Activated naive CD8-positive, alpha-beta T cell treated with anti-CD3 and anti-CD28 coated beads, Interleukin-2, amount 50 U/mL, for 24 hours (primary cell): ENCODE measurements around the gene THAP7.
"Not testable (repeated sequence)": the region's sequence is repeated elsewhere in the genome, so short reads cannot be mapped to it uniquely, and the experiment has no call there.

ENCODE experiments used
- ATAC-seq: fragments of 150-1000 bp; cut with Tn5 transposase; one replicate; pipeline ENCODE4 v1.10.0; 2021
- DNase-seq: peaks from one replicate; pipeline ENCODE4 v3.0.0; 2021
- H3K27ac Mint-ChIP-seq: one replicate; pipeline ENCODE4 v1.8.0; 2021; ENCODE audit warnings: mild to moderate bottlenecking, mixed read lengths
- H3K27me3 Mint-ChIP-seq: one replicate; pipeline ENCODE4 v1.8.0; 2021; ENCODE audit warnings: mixed read lengths
- H3K36me3 Mint-ChIP-seq: one replicate; pipeline ENCODE4 v1.8.0; 2021; ENCODE audit warnings: low read depth, mixed read lengths
- H3K4me1 Mint-ChIP-seq: one replicate; pipeline ENCODE4 v1.8.0; 2021; ENCODE audit warnings: mixed read lengths
- H3K4me3 Mint-ChIP-seq: one replicate; pipeline ENCODE4 v1.8.0; 2021; ENCODE audit warnings: mild to moderate bottlenecking, moderate library complexity, mixed read lengths
- H3K9me3 Mint-ChIP-seq: one replicate; pipeline ENCODE4 v1.8.0; 2021; ENCODE audit warnings: mixed read lengths

The THAP7 gene

GRCh38 chr22:20973634-20974286 is 28.2 kb downstream of the THAP7 start:
- Mint-ChIP-seq H3K4me3 (no peak overlapping the region), H3K36me3 (no peaks in the 10 kb centered on the region), H3K27ac (no peak overlapping the region), H3K9me3 (peaks cover 4% of the 10 kb centered on the region), H3K27me3 (no peaks in the 10 kb centered on the region), H3K4me1 (no peaks in the 10 kb centered on the region)
- ATAC-seq (no peak), DNase-seq (no peak)

- Mint-ChIP-seq H3K4me1 (no peaks in the 10 kb centered on the region), H3K27ac (no peak overlapping the region), H3K9me3 (no peaks in the 10 kb centered on the region), H3K27me3 (no peaks in the 10 kb centered on the region), H3K36me3 (no peaks in the 10 kb centered on the region), H3K4me3 (no peak overlapping the region)
- ATAC-seq (no peak), DNase-seq (no peak)
These were observed 28.9 kb downstream of the THAP7 start for GRCh38 chr22:20972933-20973577.

GRCh38 chr22:20972014-20972694 is 29.8 kb downstream of the THAP7 start:
- ATAC-seq, H3K4me3 Mint-ChIP-seq, DNase-seq, H3K27ac Mint-ChIP-seq, H3K27me3 Mint-ChIP-seq, H3K9me3 Mint-ChIP-seq, H3K4me1 Mint-ChIP-seq, H3K36me3 Mint-ChIP-seq: not testable (repeated sequence)

- Mint-ChIP-seq H3K4me1 (no peaks in the 10 kb centered on the region), H3K36me3 (no peaks in the 10 kb centered on the region), H3K27ac (no peak overlapping the region), H3K4me3 (no peak overlapping the region), H3K27me3 (no peaks in the 10 kb centered on the region), H3K9me3 (no peaks in the 10 kb centered on the region)
- no peak for ATAC-seq
- DNase-seq: no peak
These were observed 30.8 kb downstream of the THAP7 start for GRCh38 chr22:20970939-20971657.

GRCh38 chr22:20968281-20968977 is 33.5 kb downstream of the THAP7 start:
- DNase-seq (no peak), ATAC-seq (no peak)
- Mint-ChIP-seq H3K9me3 (no peaks in the 10 kb centered on the region), H3K4me1 (peaks cover 10% of the 10 kb centered on the region), H3K27me3 (peaks cover 11% of the 10 kb centered on the region), H3K36me3 (no peaks in the 10 kb centered on the region), H3K4me3 (no peak overlapping the region), H3K27ac (no peak overlapping the region)

DNA sequence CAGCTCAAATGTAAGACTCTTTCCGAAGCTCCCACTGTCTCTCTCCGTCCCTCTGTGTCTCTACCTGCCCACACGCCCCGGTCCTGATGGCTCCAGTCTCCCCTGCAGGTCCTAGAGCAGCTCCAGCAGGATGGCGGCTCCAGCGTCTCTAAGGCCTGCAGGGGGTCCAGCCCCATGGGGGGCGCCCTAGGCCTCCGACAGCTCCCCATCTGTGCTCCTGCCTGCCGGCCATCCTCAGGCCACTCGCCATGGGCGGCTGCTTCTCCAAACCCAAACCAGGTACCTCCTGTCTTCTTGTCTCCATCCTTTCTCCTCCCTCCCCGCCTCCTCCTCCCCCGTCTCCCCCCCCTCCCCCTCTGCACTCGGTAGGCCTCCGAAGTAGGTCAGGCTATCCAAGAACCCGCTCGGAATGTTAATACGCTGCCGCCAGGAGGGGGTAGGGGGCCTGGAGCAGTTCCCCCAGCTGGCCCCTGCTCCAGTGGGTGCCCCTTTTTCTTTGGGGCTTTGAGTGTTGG is 34.2 kb downstream of the THAP7 start:
- Mint-ChIP-seq H3K4me3 (no peak overlapping the region), H3K27me3 (peaks cover 18% of the 10 kb centered on the region), H3K4me1 (peaks cover 10% of the 10 kb centered on the region), H3K27ac (no peak overlapping the region), H3K36me3 (no peaks in the 10 kb centered on the region), H3K9me3 (no peaks in the 10 kb centered on the region)
- DNase-seq (no peak), ATAC-seq (no peak)

DNA sequence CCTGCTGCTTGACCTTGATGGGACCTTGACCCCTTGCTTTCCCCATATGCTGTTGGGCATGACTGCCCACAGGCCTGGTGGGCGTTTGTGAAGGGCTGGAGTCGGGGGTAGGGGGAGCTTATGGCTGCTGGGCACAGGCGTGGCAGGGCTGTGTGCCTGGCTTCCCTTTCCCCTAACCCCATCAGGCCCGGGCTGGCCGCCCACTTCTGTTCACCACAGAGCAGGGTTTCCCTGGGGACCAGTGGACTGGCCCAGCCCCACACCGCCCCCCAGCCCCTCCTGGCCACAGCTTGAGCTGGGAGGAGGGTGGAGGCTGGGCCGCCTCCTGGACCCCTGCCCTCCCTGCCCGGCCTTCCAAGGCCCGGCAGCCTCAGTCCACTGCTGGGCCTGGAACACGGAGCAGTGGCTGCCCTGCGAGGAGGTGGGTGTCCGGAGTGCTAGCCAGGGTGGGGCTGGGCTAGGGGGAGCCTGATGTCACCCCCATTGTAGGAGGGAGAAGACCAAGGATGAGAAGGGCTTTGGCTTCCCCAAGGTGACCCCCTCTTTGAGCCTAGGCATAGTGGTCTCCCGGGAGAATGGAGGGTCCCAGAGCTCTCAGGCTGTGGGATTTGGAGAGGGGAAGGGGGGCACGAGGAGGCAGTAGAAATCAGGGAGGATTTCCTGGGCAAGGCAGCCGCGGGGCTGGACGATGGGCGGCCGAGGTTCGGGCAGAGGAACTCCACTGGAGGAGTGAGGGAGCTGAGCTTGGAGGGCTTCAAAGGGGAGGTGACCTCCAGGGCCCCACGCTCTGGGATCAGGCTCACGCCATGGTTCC is 34.8 kb downstream of the THAP7 start, which contains the start of gene AIFM3:
AIFM3 (plus strand) TSS at position 373 of the 814 bp plus-strand sequence. CDS start 690 bp downstream, outside the sequence.
- DNase-seq: no peak
- Mint-ChIP-seq H3K36me3 (no peaks in the 10 kb centered on the region), H3K27ac (no peak within 1 kb of the TSS), H3K9me3 (no peaks in the 10 kb centered on the region), H3K4me1 (peaks cover 10% of the 10 kb centered on the region), H3K4me3 (no peak within 1 kb of the TSS), H3K27me3 (peaks cover 18% of the 10 kb centered on the region)
- ATAC-seq: no peak

DNA sequence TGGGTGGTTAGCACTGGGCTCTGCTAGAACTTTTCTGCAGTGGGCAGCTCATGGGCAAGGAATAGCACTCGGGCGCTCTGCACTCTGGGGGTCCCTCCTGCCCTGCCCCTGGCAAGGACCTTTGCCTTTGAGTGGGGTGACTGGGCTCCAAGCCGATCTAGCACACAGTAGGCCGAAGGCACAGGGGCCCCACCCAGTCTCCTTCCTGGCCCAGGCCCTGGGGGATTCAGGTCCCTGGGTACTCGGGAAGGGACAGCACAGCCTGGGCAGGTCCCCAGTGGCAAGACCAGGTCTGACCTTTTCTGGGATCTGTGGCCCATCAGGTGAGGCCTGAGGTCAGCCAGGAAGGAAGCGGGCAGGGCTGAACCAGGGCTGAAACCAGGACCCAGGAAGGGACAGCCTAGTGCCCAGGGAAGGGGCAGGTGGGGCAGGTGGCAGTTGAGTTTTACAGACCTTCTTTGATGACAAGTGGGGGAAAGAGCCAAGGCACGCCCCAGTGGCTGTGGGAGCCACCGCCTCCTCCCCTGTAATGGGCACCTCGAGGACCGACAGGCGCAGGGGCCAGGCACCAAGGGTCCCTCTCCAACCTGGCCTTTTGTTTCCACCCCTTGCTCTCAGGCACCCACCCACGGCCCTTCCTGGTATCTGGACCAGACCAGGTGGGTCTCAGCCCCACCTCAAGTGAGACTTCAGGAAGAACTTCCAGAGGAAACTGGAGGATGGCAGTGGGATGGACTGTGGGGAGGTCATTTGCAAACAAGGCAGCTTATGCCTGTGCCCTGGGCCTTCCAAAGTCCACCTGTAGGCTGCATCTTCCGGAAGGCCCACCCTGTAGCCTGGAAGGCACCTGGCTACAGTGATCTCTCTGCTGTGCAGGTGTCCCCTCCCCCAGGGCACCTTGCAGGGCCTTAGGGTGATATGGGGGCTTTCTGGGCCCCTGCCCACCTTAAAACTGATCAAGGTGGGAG is 35.7 kb downstream of the THAP7 start:
- H3K27me3 Mint-ChIP-seq: peaks cover 18% of the 10 kb centered on the region
- no peak for DNase-seq
- H3K27ac Mint-ChIP-seq: no peak overlapping the region
- no peaks in the 10 kb centered on the region for H3K9me3 Mint-ChIP-seq
- no peak for ATAC-seq
- H3K4me1 Mint-ChIP-seq: peaks cover 15% of the 10 kb centered on the region
- H3K4me3 Mint-ChIP-seq: no peak overlapping the region
- no peaks in the 10 kb centered on the region for H3K36me3 Mint-ChIP-seq

GRCh38 chr22:20965104-20965887 is 36.6 kb downstream of the THAP7 start:
- H3K4me3 Mint-ChIP-seq: peak overlapping the region; percentile 21
- peaks cover 22% of the 10 kb centered on the region for H3K27me3 Mint-ChIP-seq
- no peaks in the 10 kb centered on the region for H3K36me3 Mint-ChIP-seq
- no peak overlapping the region for H3K27ac Mint-ChIP-seq
- ATAC-seq: no peak
- no peak for DNase-seq
- no peaks in the 10 kb centered on the region for H3K9me3 Mint-ChIP-seq
- peaks cover 15% of the 10 kb centered on the region for H3K4me1 Mint-ChIP-seq

DNA sequence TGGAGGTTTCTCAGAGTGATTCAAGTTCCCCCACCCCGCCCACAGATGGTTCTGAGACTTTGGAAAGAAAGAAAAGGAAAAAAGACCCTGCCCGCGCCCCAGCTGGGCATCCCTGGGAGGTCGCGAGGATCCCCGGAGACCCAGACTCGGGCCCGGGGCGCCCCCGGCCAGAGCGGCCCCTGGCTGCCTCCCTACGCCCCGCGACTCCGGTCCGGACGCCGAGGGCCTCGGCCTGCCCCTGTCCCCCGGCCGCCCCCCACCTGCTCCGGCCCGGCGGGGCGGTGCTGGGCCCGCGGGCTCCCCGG is 37.2 kb downstream of the THAP7 start:
- DNase-seq: no peak
- Mint-ChIP-seq H3K36me3 (no peaks in the 10 kb centered on the region), H3K4me1 (peaks cover 15% of the 10 kb centered on the region), H3K4me3 (peak overlapping the region; percentile 68), H3K27ac (peak overlapping the region; percentile 49), H3K27me3 (peaks cover 24% of the 10 kb centered on the region), H3K9me3 (no peaks in the 10 kb centered on the region)
- ATAC-seq: no peak

GRCh38 chr22:20964090-20964798 is 37.7 kb downstream of the THAP7 start:
- Mint-ChIP-seq H3K4me1 (peaks cover 15% of the 10 kb centered on the region), H3K27ac (peak overlapping the region; percentile 49), H3K4me3 (peak overlapping the region; percentile 68), H3K36me3 (no peaks in the 10 kb centered on the region), H3K27me3 (peaks cover 24% of the 10 kb centered on the region), H3K9me3 (no peaks in the 10 kb centered on the region)
- no peak for DNase-seq
- ATAC-seq: no peak
